KMS-11 (cell line): Measurements from ENCODE around the gene FRMD1.

Source experiments
- H2AFZ ChIP-seq: fragments of 200-600 bp; sonication (generic); 2 replicates; pipeline ENCODE4 v1.6.1; 2016; ENCODE audit warnings: antibody characterized with exemption, mixed run types, low read depth
- H3K27ac ChIP-seq: fragments of 200-600 bp; sonication (generic); 2 replicates; pipeline ENCODE4 v1.6.1; 2016; ENCODE audit warnings: mild to moderate bottlenecking, mixed run types
- H3K27me3 ChIP-seq: fragments of 200-600 bp; sonication (generic); 2 replicates; pipeline ENCODE4 v1.6.1; 2017; ENCODE audit warnings: mild to moderate bottlenecking, low read depth, mixed run types, moderate library complexity; ENCODE audit not compliant: insufficient read depth
- H3K36me3 ChIP-seq: fragments of 200-600 bp; sonication (generic); 2 replicates; pipeline ENCODE4 v1.6.1; 2017; ENCODE audit warnings: mild to moderate bottlenecking, mixed run types; ENCODE audit not compliant: insufficient read depth
- H3K4me1 ChIP-seq: fragments of 200-600 bp; sonication (generic); 2 replicates; pipeline ENCODE4 v1.6.1; 2016; ENCODE audit warnings: mild to moderate bottlenecking, low read depth, mixed run types; ENCODE audit not compliant: poor library complexity, severe bottlenecking
- H3K4me2 ChIP-seq: fragments of 200-600 bp; sonication (generic); 2 replicates; pipeline ENCODE4 v1.7.0; 2016; ENCODE audit warnings: mild to moderate bottlenecking, mixed run types
- H3K4me3 ChIP-seq: fragments of 200-600 bp; sonication (generic); IDR thresholded peaks from 2 replicates; pipeline ENCODE4 v1.6.1; 2017; ENCODE audit warnings: low read depth, low read length, mixed read lengths; ENCODE audit not compliant: insufficient read depth
- H3K79me2 ChIP-seq: fragments of 200-600 bp; sonication (generic); 2 replicates; pipeline ENCODE4 v1.6.1; 2016; ENCODE audit warnings: low read depth, mixed run types; ENCODE audit not compliant: insufficient read depth
- H3K9ac ChIP-seq: fragments of 200-600 bp; sonication (generic); 2 replicates; pipeline ENCODE4 v1.6.1; 2016; ENCODE audit warnings: mild to moderate bottlenecking, mixed run types
- H4K20me1 ChIP-seq: fragments of 200-600 bp; sonication (generic); 2 replicates; pipeline ENCODE4 v1.6.1; 2016; ENCODE audit warnings: mild to moderate bottlenecking, mixed run types; ENCODE audit not compliant: insufficient read depth
- CTCF ChIP-seq: fragments of 200-600 bp; sonication (generic); conservative IDR thresholded peaks from 2 replicates; pipeline ENCODE4 v1.6.1; 2017; ENCODE audit warnings: low read depth, mild to moderate bottlenecking, antibody characterized with exemption, low read length, moderate library complexity, mixed read lengths

Gene FRMD1

GRCh38 chr6:168122521-168122920, 43.5 kb upstream of the FRMD1 start:
- Histone ChIP-seq H3K36me3 (no peaks in the 10 kb centered on the region), H3K9ac (no peak overlapping the region), H3K27ac (no peak overlapping the region), H4K20me1 (no peaks in the 10 kb centered on the region), H3K4me2 (no peak overlapping the region), H3K27me3 (no peaks in the 10 kb centered on the region; the same call in 1 of the 2 replicates), H3K79me2 (no peaks in the 10 kb centered on the region), H3K4me3 (no peak overlapping the region), H3K4me1 (no peaks in the 10 kb centered on the region), H2AFZ (no peak overlapping the region)
- TF ChIP-seq CTCF = no peak

GRCh38 chr6:168122011-168122410, 43.0 kb upstream of the FRMD1 start:
- H3K9ac ChIP-seq = no peak overlapping the region
- H3K27me3 ChIP-seq = no peaks in the 10 kb centered on the region
- no peak overlapping the region for H3K4me2 ChIP-seq
- H4K20me1 ChIP-seq = no peaks in the 10 kb centered on the region
- no peak overlapping the region for H3K4me3 ChIP-seq
- no peaks in the 10 kb centered on the region for H3K4me1 ChIP-seq
- no peak overlapping the region for H2AFZ ChIP-seq
- TF ChIP-seq CTCF = no peak
- H3K36me3 ChIP-seq = no peaks in the 10 kb centered on the region
- H3K79me2 ChIP-seq = no peaks in the 10 kb centered on the region
- H3K27ac ChIP-seq = no peak overlapping the region

GRCh38 chr6:168121303-168121665, 42.3 kb upstream of the FRMD1 start:
- no peak for TF ChIP-seq CTCF
- H4K20me1 ChIP-seq = no peaks in the 10 kb centered on the region
- no peaks in the 10 kb centered on the region for H3K4me1 ChIP-seq
- H2AFZ ChIP-seq = no peak overlapping the region
- no peaks in the 10 kb centered on the region for H3K27me3 ChIP-seq
- H3K4me3 ChIP-seq = no peak overlapping the region
- no peak overlapping the region for H3K4me2 ChIP-seq
- H3K9ac ChIP-seq = no peak overlapping the region
- H3K27ac ChIP-seq = no peak overlapping the region
- no peaks in the 10 kb centered on the region for H3K36me3 ChIP-seq
- no peaks in the 10 kb centered on the region for H3K79me2 ChIP-seq

DNA sequence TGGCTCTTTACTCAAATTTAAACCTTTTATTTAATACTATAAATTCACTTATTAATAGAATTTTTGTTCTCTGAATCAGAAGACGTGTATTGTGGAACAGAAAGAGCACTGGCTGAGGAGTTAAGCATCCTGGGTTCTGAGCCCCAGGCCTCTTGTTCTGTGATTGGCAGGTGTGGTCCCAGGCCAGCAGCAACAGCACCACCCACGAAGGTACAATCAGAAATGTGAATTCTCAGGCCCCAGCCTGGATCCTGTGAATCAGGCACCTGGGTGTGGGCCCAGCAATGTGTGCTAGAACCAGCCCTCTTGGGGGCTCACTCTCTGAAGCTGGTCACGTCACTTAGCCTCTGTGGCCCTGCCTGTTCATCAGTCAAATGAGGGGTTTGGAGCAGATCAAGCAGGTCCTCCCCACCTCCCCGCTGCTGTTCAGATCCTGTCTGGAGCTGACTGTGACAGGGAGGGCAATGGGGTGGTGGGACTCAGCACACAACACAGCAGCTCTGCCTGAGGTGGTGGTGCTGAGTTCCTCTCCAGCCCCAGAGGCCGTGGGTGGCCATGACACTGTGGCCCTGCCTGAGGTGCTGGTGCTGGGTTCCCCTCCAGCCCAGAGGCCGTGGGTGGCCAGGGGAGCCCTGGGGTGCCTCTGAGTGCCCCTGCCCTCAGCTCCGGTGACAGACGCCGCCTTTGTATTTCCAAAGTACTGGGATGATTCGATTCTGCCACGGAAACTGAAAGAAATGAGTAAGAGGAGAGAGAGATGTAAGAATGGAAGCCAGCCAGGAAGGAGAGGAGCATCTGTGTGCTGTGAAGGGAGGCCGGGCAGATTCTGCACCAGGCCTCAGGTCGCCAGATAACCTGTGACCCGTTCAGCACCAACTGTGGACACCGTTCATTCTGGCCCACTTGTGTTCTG, 41.6 kb upstream of the FRMD1 start:
- H3K4me2 ChIP-seq = no peak overlapping the region

More for the DNA sequence above, 41.6 kb upstream of the FRMD1 start:
- TF ChIP-seq CTCF = no peak
- H4K20me1 ChIP-seq = no peaks in the 10 kb centered on the region
- no peak overlapping the region for H2AFZ ChIP-seq
- no peaks in the 10 kb centered on the region for H3K36me3 ChIP-seq
- H3K27ac ChIP-seq = no peak overlapping the region
- H3K4me1 ChIP-seq = no peaks in the 10 kb centered on the region
- no peaks in the 10 kb centered on the region for H3K79me2 ChIP-seq
- H3K9ac ChIP-seq = no peak overlapping the region
- no peaks in the 10 kb centered on the region for H3K27me3 ChIP-seq
- no peak overlapping the region for H3K4me3 ChIP-seq
